HFFc6 (cell line): Measurements from ENCODE around the gene SLA2. TPM values are rescaled to one million over a fixed set of nuclear protein-coding genes. Genes with fewer than 3 reads are reported as not detected.
"Not testable (repeated sequence)": the region's sequence is repeated elsewhere in the genome, so short reads cannot be mapped to it uniquely, and the experiment has no call there.

ENCODE experiments used
- DNase-seq: peaks from one replicate; pipeline ENCODE4 v3.0.0-alpha.2; 2018
- H3K27ac Mint-ChIP-seq: 2 replicates; pipeline ENCODE4 v1.8.0; 2020; ENCODE audit warnings: mild to moderate bottlenecking, mixed read lengths
- H3K27me3 Mint-ChIP-seq: 2 replicates; pipeline ENCODE4 v1.8.0; 2021; ENCODE audit warnings: mild to moderate bottlenecking, moderate library complexity, mixed read lengths; ENCODE audit not compliant: insufficient read depth
- H3K36me3 Mint-ChIP-seq: 2 replicates; pipeline ENCODE4 v1.8.0; 2021; ENCODE audit warnings: low read depth, mixed read lengths
- H3K4me1 Mint-ChIP-seq: 2 replicates; pipeline ENCODE4 v1.8.0; 2020; ENCODE audit warnings: low read depth, mixed read lengths
- H3K4me3 Mint-ChIP-seq: 2 replicates; pipeline ENCODE4 v1.8.0; 2020; ENCODE audit warnings: mild to moderate bottlenecking, moderate library complexity, mixed read lengths
- H3K9me3 Mint-ChIP-seq: 2 replicates; pipeline ENCODE4 v1.8.0; 2020; ENCODE audit warnings: mild to moderate bottlenecking, mixed read lengths
- total RNA-seq, 6 experiments: library from RNA; stranded (reverse); fragmentation: NEBNext Ultra II Directional; extraction: Animal tissue kit (Norgen Biotek cat#: 25700); gene quantifications; 2 replicates in 1 of 6; 3 replicates in 5 of 6; pipeline ENCODE4 v1.2.3, GENCODE V29; 2021
- TF ChIP-seq, protein P1 (sequence below): fragments of 200-600 bp; sonication (generic); IDR thresholded peaks from 2 replicates; pipeline ENCODE4 v1.5.0; 2021; ENCODE audit warnings: antibody characterized with exemption, mild to moderate bottlenecking

SLA2 gene
- total RNA-seq, 6 experiments from 2014 or later = not detected

DNA sequence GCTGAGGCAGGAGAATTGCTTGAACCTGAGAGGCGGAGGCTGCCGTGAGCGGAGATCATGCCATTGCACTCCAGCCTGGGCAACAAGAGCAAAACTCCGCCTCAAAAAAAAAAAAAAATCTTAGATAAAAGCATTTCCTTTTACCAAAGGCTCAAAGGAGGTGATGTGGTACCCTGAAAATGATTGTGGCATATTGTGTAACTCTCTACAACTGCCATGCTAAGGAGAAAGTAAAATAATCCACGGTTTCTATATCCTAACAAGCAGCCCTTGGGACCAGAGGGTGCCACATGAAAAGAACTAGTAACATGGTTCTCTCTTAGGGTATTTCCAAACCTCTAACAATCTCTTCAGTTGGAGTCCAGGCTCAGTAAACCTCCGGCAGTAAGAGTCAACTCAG lies 38.8 kb upstream of the SLA2 start:
- peaks cover 10% of the 10 kb centered on the region; the same call in 1 of the 2 replicates for H3K36me3 Mint-ChIP-seq
- no peaks in the 10 kb centered on the region for H3K27me3 Mint-ChIP-seq
- no peak for DNase-seq
- H3K27ac Mint-ChIP-seq = no peak overlapping the region
- TF ChIP-seq, protein P1, sequence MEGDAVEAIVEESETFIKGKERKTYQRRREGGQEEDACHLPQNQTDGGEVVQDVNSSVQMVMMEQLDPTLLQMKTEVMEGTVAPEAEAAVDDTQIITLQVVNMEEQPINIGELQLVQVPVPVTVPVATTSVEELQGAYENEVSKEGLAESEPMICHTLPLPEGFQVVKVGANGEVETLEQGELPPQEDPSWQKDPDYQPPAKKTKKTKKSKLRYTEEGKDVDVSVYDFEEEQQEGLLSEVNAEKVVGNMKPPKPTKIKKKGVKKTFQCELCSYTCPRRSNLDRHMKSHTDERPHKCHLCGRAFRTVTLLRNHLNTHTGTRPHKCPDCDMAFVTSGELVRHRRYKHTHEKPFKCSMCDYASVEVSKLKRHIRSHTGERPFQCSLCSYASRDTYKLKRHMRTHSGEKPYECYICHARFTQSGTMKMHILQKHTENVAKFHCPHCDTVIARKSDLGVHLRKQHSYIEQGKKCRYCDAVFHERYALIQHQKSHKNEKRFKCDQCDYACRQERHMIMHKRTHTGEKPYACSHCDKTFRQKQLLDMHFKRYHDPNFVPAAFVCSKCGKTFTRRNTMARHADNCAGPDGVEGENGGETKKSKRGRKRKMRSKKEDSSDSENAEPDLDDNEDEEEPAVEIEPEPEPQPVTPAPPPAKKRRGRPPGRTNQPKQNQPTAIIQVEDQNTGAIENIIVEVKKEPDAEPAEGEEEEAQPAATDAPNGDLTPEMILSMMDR = no peak
- no peaks in the 10 kb centered on the region for H3K4me1 Mint-ChIP-seq
- no peaks in the 10 kb centered on the region for H3K9me3 Mint-ChIP-seq
- H3K4me3 Mint-ChIP-seq = no peak overlapping the region

DNA sequence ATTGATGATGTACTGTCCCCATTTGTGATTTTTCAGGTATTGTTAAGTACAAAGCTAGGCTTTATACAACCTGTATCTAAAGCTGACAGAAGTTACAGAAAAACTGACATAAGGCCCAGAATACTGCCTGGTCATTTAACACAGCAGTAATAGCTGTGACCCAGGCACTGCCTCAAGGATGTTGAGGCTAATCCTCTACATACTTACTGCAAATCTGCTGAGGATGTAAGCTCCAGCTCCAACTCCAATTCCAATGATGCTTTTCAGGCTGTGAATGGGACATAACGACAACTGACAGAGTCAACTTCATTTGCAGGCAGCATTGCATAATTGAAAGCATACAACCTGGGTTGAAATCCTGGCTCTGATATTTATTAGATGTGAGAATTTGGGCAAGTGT lies 36.3 kb upstream of the SLA2 start:
- H3K27ac Mint-ChIP-seq = no peak overlapping the region
- TF ChIP-seq, protein P1 = no peak
- H3K9me3 Mint-ChIP-seq = no peaks in the 10 kb centered on the region
- no peaks in the 10 kb centered on the region for H3K4me1 Mint-ChIP-seq
- DNase-seq = no peak
- peaks cover 13% of the 10 kb centered on the region; the same call in 1 of the 2 replicates for H3K36me3 Mint-ChIP-seq
- H3K4me3 Mint-ChIP-seq = no peak overlapping the region
- H3K27me3 Mint-ChIP-seq = no peaks in the 10 kb centered on the region

DNA sequence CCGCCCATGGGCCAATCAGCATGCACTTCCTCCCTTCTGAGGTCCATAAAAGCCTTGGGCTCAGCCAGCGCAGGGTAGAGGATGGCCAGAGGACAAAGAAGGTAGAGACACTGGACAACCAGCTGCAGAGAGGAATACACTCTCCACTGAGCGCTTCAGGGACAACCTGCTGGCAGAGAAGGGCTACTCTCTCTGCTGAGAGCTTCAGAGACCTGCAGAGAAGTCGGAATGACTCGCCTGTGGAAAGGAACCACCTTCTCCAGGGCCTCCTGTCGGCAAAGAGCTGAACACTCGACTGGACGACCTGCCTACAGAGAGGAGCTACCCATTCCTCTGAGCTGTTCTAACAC lies 31.4 kb upstream of the SLA2 start:
- Mint-ChIP-seq H3K36me3 (peaks cover 7% of the 10 kb centered on the region; the same call in 1 of the 2 replicates), H3K4me3 (no peak overlapping the region), H3K27ac (no peak overlapping the region)

DNA sequence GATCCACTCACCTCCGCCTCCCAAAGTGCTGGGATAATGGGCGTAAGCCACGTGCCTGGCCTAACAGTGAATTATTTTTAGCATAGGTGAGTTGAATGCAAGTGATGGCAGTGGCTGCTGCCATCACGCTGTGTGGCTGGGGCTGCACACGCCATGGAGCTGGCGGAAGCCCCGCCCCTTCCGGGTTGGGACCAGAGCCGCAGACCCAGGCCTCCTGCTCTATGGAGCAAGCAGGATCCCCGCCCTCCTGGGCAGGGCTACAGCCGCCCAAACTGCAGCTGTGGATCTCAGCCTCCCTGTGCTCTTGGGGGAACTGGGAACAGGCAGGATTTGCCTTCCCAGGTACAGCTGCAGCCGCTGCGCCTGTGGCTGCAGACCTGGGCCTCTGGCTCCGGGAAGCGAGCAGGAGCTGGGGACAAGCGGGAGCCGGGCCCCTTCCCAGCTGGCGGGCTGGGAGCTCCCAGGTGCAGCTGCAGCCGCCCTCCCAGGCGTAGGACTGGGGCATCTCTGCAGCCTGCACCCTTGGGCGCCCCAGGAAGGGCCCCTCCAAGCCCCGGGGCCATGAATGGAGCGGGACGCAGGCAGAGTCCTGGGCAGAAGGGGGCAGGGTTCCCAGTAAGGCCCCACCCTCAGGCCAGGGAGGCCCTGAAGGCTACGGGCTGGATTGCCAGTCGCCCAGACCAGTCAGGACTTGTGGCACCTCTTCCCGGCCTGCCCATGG lies 30.9 kb upstream of the SLA2 start:
- Mint-ChIP-seq H3K27me3 (no peaks in the 10 kb centered on the region), H3K9me3 (no peaks in the 10 kb centered on the region), H3K4me1 (no peaks in the 10 kb centered on the region), H3K4me3 (no peak overlapping the region), H3K27ac (no peak overlapping the region), H3K36me3 (peaks cover 3% of the 10 kb centered on the region; the same call in 1 of the 2 replicates)
- TF ChIP-seq, protein P1 = no peak
- no peak for DNase-seq

More for the DNA sequence above, 31.4 kb upstream of the SLA2 start:
- DNase-seq = no peak
- Mint-ChIP-seq H3K9me3 (no peaks in the 10 kb centered on the region), H3K4me1 (no peaks in the 10 kb centered on the region), H3K27me3 (no peaks in the 10 kb centered on the region)
- TF ChIP-seq, protein P1 = no peak

DNA sequence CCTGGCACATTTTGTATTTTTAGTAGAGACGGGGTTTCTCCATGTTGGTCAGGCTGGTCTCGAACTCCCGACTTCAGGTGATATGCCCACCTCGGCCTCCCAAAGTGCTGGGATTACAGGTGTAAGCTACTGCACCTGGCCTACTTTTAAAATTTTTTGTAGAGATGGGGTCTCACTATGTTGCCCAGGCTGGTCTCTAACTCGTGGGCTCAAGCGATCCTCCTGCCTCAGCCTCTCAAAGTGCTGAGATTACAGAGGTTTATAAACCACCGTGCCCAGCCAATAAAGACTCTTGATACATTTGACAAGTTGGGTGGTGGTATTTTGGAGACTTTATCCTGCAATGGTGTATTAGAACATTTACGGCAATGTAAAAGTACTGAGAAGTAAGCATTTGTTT lies 29.5 kb upstream of the SLA2 start:
- H3K27ac Mint-ChIP-seq, H3K27me3 Mint-ChIP-seq, H3K36me3 Mint-ChIP-seq, H3K9me3 Mint-ChIP-seq, H3K4me3 Mint-ChIP-seq, H3K4me1 Mint-ChIP-seq, DNase-seq: not testable (repeated sequence)

DNA sequence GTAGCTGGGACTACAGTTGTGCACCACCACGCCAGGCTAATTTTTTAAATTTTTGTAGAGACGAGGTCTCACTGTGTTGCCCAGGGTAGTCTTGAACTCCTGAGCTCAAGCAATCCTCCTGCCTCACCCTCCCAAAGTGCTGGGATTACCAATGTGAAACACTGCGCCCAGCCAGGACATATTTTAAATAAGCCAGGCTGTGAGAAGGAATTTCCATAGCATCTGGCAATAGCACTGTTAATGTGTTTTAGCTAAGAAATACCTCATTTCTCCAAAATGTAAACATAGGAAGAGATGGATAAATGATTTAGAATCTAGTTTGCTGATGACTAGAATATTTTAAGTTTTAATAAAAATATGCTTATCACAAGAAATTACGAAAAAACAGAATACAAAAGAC lies 27.0 kb upstream of the SLA2 start:
- Mint-ChIP-seq H3K27ac (no peak overlapping the region), H3K36me3 (peaks cover 3% of the 10 kb centered on the region; the same call in 1 of the 2 replicates), H3K4me1 (no peaks in the 10 kb centered on the region), H3K4me3 (no peak overlapping the region), H3K9me3 (no peaks in the 10 kb centered on the region), H3K27me3 (no peaks in the 10 kb centered on the region)
- TF ChIP-seq, protein P1 = no peak
- DNase-seq = no peak
